Dermis microvascular lymphatic vessel endothelial cell (primary cell): ENCODE results near the gene CRYGC. TPM values are rescaled to one million over a fixed set of nuclear protein-coding genes. Genes with fewer than 3 reads are reported as not detected.

Source experiments
- DNase-seq, 2 donors: peaks; one replicate each; pipeline versions ENCODE4 v3.0.0 to v3.0.0-alpha.2; 2010; ENCODE audit warnings: low read depth in 2 of 2
- total RNA-seq: library from RNA; depleted of rRNA; stranded (reverse); fragments of >200 nt; gene quantifications from 2 replicates; pipeline ENCODE4 v1.2.1, GENCODE V29; 2014

The CRYGC gene
- total RNA-seq, 1 donor from 2014 or later, result not detected

GRCh38 chr2:208097313-208097712, 32.3 kb downstream of the CRYGC start:
- DNase-seq, result no peak

- DNase-seq, result no peak
Observed at GRCh38 chr2:208096080-208096479, 33.5 kb downstream of the CRYGC start.

- DNase-seq, result no peak
Observed at GRCh38 chr2:208093128-208093527, 36.5 kb downstream of the CRYGC start.

GRCh38 chr2:208092093-208092832, 37.4 kb downstream of the CRYGC start:
- no peak for DNase-seq

GRCh38 chr2:208090420-208090819, 39.2 kb downstream of the CRYGC start:
- DNase-seq, result no peak

GRCh38 chr2:208086029-208086428, 43.6 kb downstream of the CRYGC start:
- DNase-seq, result no peak

- DNase-seq, result no peak
Observed at GRCh38 chr2:208083807-208084206, 45.8 kb downstream of the CRYGC start.

Other genes starting within 250 kb of the CRYGC start
- gene PLEKHM3, start 104.3 kb downstream of the CRYGC start, total RNA-seq, result 7.2 and 11.1 TPM in 2 replicates
- gene CRYGD, start 5.3 kb downstream of the CRYGC start, total RNA-seq, result not detected in 2 replicates
- not detected in 2 replicates for gene CRYGB, start 16.3 kb upstream of the CRYGC start, total RNA-seq
- not detected in 2 replicates for gene CRYGA, start 33.8 kb upstream of the CRYGC start, total RNA-seq
- not detected in 2 replicates for gene C2orf80, start 60.2 kb upstream of the CRYGC start, total RNA-seq
- 65.1 and 118 TPM in 2 replicates for gene IDH1, start 125.2 kb upstream of the CRYGC start, total RNA-seq
- 19.3 and 24.5 TPM in 2 replicates for gene PIKFYVE, start 136.4 kb upstream of the CRYGC start, total RNA-seq